Left ventricle myocardium superior (tissue), 1 donor: Measurements from ENCODE around the gene RELL1. TPM values are rescaled to one million over a fixed set of nuclear protein-coding genes. Genes with fewer than 3 reads are reported as not detected.

Experiments
- ATAC-seq: fragments of 200-7000 bp; cut with Tn5 transposase; one replicate; pipeline ENCODE4 v1.9.1; 2020; ENCODE audit warnings: mild to moderate bottlenecking, moderate library complexity
- DNase-seq: peaks from one replicate; pipeline ENCODE4 v3.0.0-alpha.2; 2020
- intact Hi-C: fragments of 100-400 bp; cut with micrococcal nuclease; formaldehyde crosslinking; loops from one replicate; pipeline ENCODE4 v1.11.0; 2022
- total RNA-seq: library from RNA; stranded (reverse); fragmentation: NEBNext Ultra II Directional; extraction: Animal tissue kit (Norgen Biotek cat#: 25700); gene quantifications from one replicate; pipeline ENCODE4 v1.2.1, GENCODE V29; 2021
- donor health status: DM: no; HTN: yes; CAD: no; lungs with severe emphysema.

RELL1 gene
- total RNA-seq, 1 donor from 2014 or later: 21.9 TPM

DNA sequence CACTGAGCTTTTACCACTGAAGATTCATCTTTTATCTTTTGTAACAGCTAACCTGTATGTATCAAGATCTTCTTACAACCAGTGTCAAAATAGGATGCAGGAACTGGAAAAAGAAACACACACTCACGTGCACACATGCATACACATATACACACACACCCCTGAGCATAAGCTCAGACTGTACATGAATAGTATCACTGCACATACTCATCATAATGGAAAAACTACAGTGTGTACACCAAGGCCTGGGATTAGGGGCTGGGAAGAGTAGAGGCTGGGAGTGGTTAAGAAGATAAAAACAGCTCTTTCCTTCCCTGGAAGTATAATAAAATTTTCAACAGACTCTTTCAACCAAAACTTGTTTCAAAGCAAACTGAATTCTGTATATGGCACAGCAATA is 73.4 kb downstream of the RELL1 start:
- intact Hi-C loops: no loop called here
- ATAC-seq (no peak), DNase-seq (no peak)

DNA sequence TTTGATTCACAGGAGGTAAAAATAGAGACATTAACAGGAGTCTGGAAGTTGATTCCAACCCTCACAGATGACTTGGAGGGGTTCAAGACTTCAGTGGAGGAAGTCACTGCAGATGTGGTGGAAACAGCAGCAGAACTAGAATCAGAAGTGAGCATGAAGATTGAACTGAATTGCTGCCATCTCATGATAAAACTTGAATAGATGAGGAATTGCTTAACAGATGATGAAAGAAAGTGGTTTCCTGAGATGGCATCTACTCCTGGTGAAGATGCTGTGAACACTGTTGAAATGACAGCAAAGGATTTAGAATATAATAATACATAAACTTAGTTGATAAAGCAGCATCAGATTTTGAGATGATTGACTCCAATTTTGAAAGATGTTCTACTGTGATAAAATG is 76.5 kb downstream of the RELL1 start:
- DNase-seq: no peak
- no peak for ATAC-seq
- intact Hi-C loops: no loop called here

- no peak for DNase-seq
- ATAC-seq: no peak
- intact Hi-C loops: no loop called here
Measured at GRCh38 chr4:37607018-37607417, 79.2 kb downstream of the RELL1 start.

GRCh38 chr4:37605843-37606565 is 80.2 kb downstream of the RELL1 start:
- DNase-seq (no peak), ATAC-seq (no peak)
- intact Hi-C loops: no loop called here

GRCh38 chr4:37604461-37604860 is 81.7 kb downstream of the RELL1 start:
- no peak for ATAC-seq
- intact Hi-C loops: loop anchor here (5.0 kb wide), 1 partner anchor 198 kb away; no protein-coding TSS in a partner anchor
- DNase-seq: no peak

- no peak for ATAC-seq
- intact Hi-C loops: loop anchor here (5.0 kb wide), 1 partner anchor 199 kb away; no protein-coding TSS in a partner anchor
- no peak for DNase-seq
Measured at GRCh38 chr4:37603711-37604110, 82.5 kb downstream of the RELL1 start.

DNA sequence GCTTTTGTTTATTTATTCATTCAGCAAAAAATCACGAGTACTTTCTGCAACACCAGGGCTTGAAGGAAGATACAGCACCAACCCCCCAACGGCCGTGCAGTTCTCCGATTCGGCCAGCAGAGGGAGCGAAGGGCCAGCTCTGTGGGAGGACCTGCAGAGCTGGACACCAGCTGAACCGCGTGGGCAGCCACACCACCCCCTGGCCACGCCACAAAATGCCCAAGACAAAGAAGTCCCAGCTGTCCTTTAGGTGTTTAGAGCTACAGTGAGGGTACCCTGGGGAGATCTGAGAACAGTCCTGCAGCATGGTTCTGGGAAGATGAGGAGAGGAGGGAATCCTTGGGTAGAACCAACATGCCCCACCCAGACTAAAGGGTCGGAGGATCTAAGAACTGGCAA is 83.1 kb downstream of the RELL1 start:
- DNase-seq (peak; percentile 89), ATAC-seq (peak; percentile 97)
- intact Hi-C loops: loop anchor here (5.0 kb wide), 1 partner anchor 199 kb away; no protein-coding TSS in a partner anchor

DNA sequence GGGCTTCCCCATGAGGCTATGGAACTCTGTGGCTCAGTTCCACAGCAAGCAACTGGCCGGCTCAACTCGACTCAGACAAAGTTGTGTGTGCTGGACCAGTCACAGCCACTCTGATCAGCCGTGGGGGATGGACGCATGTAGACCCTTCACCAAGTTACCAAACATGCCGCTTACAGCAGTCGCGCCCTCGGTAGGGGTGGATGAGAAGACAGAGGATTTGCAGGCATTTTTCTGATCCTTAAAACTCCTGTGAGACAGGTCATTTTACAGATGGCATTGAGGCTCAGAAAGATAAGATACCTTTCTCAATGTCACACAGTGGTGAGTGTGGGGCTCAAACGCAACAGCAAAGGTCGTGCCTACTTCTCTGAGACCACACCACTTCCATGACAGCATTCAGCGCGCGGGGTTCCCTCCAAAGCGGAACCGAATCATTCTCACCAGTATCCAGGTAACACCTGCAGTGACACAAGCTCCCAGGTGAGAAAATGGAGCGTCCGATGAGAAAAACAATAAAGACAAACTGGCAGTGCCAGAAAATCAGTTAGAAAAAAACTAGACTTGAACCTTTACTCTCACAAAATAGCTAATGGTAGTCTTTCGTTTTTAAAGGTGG is 83.6 kb downstream of the RELL1 start:
- DNase-seq: no peak
- no peak for ATAC-seq
- intact Hi-C loops: loop anchor here (5.0 kb wide), 1 partner anchor 200 kb away; no protein-coding TSS in a partner anchor

- intact Hi-C loops: loop anchor here (5.0 kb wide), 1 partner anchor 201 kb away; no protein-coding TSS in a partner anchor
- ATAC-seq (no peak), DNase-seq (peak; percentile 37)
Measured at GRCh38 chr4:37601531-37601930, 84.6 kb downstream of the RELL1 start.

- ATAC-seq: no peak
- no peak for DNase-seq
- intact Hi-C loops: loop anchor here (5.0 kb wide), 1 partner anchor 193 kb away; no protein-coding TSS in a partner anchor
Measured at GRCh38 chr4:37599092-37599790, 86.9 kb downstream of the RELL1 start.

DNA sequence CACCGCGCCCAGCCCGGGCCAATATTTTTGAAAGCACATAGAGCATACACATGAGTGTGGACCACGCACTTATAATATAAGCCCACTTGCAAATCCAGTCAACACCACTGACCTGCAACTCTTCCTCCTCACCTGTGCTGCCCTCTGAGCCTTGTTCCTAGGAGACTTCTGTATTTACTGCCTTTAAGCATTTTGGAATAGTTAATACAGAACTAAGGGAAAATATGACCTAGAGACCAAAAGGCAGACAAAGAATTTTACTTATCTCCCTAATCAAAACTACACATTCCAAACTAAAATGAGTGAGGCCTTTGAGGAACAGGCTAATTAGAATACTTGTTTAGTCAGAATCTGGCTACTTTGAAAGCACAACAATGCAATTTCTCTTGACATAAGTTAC is 89.1 kb downstream of the RELL1 start:
- no peak for DNase-seq
- intact Hi-C loops: loop anchor here (5.0 kb wide), 1 partner anchor 195 kb away; no protein-coding TSS in a partner anchor
- no peak for ATAC-seq

GRCh38 chr4:37595875-37596680 is 90.1 kb downstream of the RELL1 start:
- ATAC-seq (no peak), DNase-seq (no peak)
- intact Hi-C loops: loop anchor here (5.0 kb wide), 1 partner anchor 196 kb away; no protein-coding TSS in a partner anchor

GRCh38 chr4:37594099-37594498 is 92.1 kb downstream of the RELL1 start:
- DNase-seq (no peak), ATAC-seq (no peak)
- intact Hi-C loops: no loop called here

- intact Hi-C loops: no loop called here
- DNase-seq (no peak), ATAC-seq (no peak)
Measured at GRCh38 chr4:37591349-37591748, 94.8 kb downstream of the RELL1 start.

GRCh38 chr4:37590016-37590415 is 96.2 kb downstream of the RELL1 start:
- intact Hi-C loops: no loop called here
- no peak for DNase-seq
- ATAC-seq: no peak

DNA sequence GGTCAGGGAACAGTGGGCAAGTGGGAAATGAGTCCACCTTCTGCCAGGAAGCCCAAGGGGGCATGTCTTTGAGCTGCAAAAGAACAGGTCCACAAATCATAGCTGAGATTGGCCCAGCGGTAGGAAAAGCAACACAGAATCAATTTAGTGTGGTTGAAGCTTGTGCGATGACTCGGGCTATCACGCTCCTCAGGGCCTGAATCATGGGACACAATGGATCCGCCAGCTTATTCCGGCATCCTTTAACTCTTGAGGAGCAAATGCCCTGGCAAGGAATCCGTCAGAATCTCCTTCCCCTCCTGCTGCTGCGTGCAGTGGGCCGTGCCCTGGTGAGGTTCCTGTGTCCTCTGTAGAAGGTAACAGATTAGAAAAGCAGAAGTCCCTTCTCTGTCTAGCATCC is 98.0 kb downstream of the RELL1 start:
- no peak for ATAC-seq
- no peak for DNase-seq
- intact Hi-C loops: no loop called here

- ATAC-seq (no peak), DNase-seq (no peak)
- intact Hi-C loops: no loop called here
Measured at GRCh38 chr4:37586194-37586593, 100.0 kb downstream of the RELL1 start.

- DNase-seq: no peak
- no peak for ATAC-seq
- intact Hi-C loops: no loop called here
Measured at GRCh38 chr4:37584493-37585060, 101.6 kb downstream of the RELL1 start.

DNA sequence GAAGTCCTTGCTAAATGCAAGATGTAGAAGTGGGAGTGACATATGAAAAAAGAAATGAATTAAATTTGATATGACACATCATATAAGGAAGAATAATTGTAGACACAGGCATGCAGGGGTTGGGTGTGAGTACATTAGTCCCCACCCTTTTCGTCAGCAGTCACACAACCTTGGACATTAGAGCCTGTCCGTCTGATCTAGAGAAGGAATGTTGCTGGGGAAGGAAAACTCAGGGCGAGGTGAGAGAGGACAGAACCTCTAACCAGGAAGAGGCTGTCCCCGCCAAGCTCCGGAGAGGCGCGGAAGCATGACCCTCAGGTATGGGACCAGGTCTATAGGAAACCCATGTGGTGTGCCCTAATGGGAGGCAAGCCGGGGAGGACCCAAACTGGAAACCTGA is 102.1 kb downstream of the RELL1 start:
- intact Hi-C loops: no loop called here
- DNase-seq: no peak
- ATAC-seq: no peak
